ENCODE data around the gene COX6B1. TPM values are rescaled to one million over a fixed set of nuclear protein-coding genes. Genes with fewer than 3 reads are reported as not detected.

The COX6B1 gene
- total and polyA plus RNA-seq, 2 donors from 2014 or later = 323 to 1,951 TPM

DNA sequence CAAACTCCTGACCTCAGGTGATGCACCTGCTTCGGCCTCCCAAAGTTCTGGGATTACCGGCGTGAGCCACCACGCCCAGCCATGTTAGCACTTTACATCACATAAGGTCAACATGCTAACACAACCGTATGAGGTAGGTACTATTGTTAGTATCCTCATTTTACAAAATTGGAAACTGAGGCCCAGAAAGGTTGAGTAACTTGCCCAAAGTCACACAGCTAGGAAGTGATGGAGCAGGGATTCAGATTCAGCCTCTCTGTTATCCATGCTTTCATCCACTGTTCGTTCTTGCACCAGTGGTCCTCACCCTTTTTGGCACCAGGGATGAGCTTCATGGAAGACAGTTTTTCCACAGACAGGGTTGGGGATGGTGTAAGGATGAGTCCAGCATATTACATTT is 8.6 kb downstream of the COX6B1 start:
- Histone ChIP-seq H3K27ac (ENCODE audit: low read depth in 2 of 2, low read length in 2 of 2) (no peak overlapping the region), H3K36me3 (ENCODE audit: control insufficient read depth in 2 of 3, insufficient read depth in 3 of 3, low read length in 3 of 3) (peaks cover 4 to 25% (median 25%) of the 10 kb centered on the region in 3 donors), H3K4me1 (ENCODE audit: control insufficient read depth in 2 of 3, insufficient read depth in 2 of 3, low read depth in 1 of 3, low read length in 3 of 3) (no peaks in the 10 kb centered on the region), H3K9me3 (ENCODE audit: control insufficient read depth in 2 of 3, insufficient read depth in 1 of 3, low read length in 3 of 3) (no peaks in the 10 kb centered on the region), H3K9ac (ENCODE audit: low read length in 3 of 3) (no peak overlapping the region), H3K4me3 (ENCODE audit: low read length in 3 of 3) (no peak overlapping the region), H3K27me3 (ENCODE audit: control insufficient read depth, insufficient read depth, low read length) (no peaks in the 10 kb centered on the region)
- FAIRE-seq = no peak
- intact Hi-C loops (cut with DNase I) = no loop called here
- TF ChIP-seq, protein P1, sequence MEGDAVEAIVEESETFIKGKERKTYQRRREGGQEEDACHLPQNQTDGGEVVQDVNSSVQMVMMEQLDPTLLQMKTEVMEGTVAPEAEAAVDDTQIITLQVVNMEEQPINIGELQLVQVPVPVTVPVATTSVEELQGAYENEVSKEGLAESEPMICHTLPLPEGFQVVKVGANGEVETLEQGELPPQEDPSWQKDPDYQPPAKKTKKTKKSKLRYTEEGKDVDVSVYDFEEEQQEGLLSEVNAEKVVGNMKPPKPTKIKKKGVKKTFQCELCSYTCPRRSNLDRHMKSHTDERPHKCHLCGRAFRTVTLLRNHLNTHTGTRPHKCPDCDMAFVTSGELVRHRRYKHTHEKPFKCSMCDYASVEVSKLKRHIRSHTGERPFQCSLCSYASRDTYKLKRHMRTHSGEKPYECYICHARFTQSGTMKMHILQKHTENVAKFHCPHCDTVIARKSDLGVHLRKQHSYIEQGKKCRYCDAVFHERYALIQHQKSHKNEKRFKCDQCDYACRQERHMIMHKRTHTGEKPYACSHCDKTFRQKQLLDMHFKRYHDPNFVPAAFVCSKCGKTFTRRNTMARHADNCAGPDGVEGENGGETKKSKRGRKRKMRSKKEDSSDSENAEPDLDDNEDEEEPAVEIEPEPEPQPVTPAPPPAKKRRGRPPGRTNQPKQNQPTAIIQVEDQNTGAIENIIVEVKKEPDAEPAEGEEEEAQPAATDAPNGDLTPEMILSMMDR (IDR thresholded peaks at IDR 0.05; ENCODE audit: borderline replicate concordance, extremely low read depth, insufficient read depth) = no peak
- DNase-seq = no peak

DNA sequence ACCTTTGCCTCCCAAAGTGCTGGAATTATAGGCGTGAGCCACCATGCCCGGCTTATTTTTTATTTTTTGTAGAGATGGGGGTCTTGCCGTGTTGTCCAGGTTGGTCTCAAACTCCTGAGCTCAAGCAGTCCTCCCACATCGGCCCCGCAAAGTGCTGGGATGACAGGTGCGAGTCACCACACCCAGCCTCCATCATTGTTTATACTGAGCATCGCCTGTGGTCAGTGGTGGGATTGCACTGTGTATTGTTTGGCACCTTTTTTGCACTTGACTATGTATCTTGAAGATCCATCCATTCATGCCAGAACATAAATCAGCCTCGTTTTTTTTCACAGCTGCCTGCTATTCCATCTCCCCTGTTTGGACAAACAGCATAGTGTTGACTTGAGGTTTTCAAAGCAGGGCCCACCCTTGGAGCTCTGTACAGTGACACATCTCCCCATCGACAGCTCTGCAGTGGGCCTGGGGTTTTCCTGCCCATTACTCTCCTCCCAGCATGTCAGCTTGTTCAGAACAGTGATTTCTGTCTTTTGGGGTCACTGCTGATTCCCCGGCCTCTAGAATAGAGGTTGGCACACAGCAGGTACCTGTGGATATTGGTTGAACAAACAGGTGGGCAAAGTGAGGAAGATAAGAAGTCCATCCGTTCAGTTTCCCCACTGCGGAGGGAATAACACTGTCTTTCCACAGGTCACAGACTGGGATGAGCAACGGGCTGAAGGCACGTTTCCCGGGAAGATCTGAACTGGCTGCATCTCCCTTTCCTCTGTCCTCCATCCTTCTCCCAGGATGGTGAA is 10.0 kb downstream of the COX6B1 start:
- Histone ChIP-seq H3K4me1 (ENCODE audit: control insufficient read depth in 2 of 3, insufficient read depth in 2 of 3, low read depth in 1 of 3, low read length in 3 of 3) (no peaks in the 10 kb centered on the region), H3K4me3 (ENCODE audit: low read length in 3 of 3) (no peak overlapping the region), H3K9ac (ENCODE audit: low read length in 3 of 3) (no peak overlapping the region), H3K27ac (ENCODE audit: low read depth in 2 of 2, low read length in 2 of 2) (no peak overlapping the region), H3K9me3 (ENCODE audit: control insufficient read depth in 2 of 3, insufficient read depth in 1 of 3, low read length in 3 of 3) (no peaks in the 10 kb centered on the region), H3K27me3 (ENCODE audit: control insufficient read depth, insufficient read depth, low read length) (no peaks in the 10 kb centered on the region), H3K36me3 (ENCODE audit: control insufficient read depth in 2 of 3, insufficient read depth in 3 of 3, low read length in 3 of 3) (peaks cover 4 to 25% (median 25%) of the 10 kb centered on the region in 3 donors)
- FAIRE-seq = no peak
- TF ChIP-seq, protein P1 (IDR thresholded peaks at IDR 0.05; ENCODE audit: borderline replicate concordance, extremely low read depth, insufficient read depth) = no peak
- no peak for DNase-seq
- intact Hi-C loops (cut with DNase I) = no loop called here

DNA sequence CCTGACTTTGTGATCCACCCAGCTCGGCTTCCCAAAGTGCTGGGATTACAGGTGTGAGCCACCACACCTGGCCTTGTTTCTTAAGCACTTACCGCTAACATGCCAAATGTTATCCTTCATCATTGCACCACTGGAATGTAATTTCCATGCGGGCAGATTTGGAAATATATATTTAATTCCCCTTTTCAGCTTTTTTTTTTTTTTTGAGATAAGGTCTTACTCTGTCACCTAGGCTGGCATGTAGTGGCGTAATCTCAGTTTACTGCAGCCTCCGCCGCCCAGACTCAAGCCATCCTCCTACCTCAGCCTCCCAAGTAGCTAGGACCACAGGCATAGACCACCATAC is 13.8 kb downstream of the COX6B1 start:
- Histone ChIP-seq H3K9ac (ENCODE audit: low read length in 3 of 3) (no peak overlapping the region), H3K27me3 (ENCODE audit: control insufficient read depth, insufficient read depth, low read length) (no peaks in the 10 kb centered on the region), H3K4me1 (ENCODE audit: control insufficient read depth in 2 of 3, insufficient read depth in 2 of 3, low read depth in 1 of 3, low read length in 3 of 3) (no peaks in the 10 kb centered on the region), H3K36me3 (ENCODE audit: control insufficient read depth in 2 of 3, insufficient read depth in 3 of 3, low read length in 3 of 3) (peaks cover 0 to 14% (median 12%) of the 10 kb centered on the region in 3 donors), H3K27ac (ENCODE audit: low read depth in 2 of 2, low read length in 2 of 2) (no peak overlapping the region), H3K9me3 (ENCODE audit: control insufficient read depth in 2 of 3, insufficient read depth in 1 of 3, low read length in 3 of 3) (no peaks in the 10 kb centered on the region), H3K4me3 (ENCODE audit: low read length in 3 of 3) (no peak overlapping the region)
- TF ChIP-seq, protein P1 (IDR thresholded peaks at IDR 0.05; ENCODE audit: borderline replicate concordance, extremely low read depth, insufficient read depth) = no peak
- intact Hi-C loops (cut with DNase I) = no loop called here
- no peak for FAIRE-seq
- no peak for DNase-seq

All from kidney (tissue), 14 donors.